H1 (cell line): Measurements from ENCODE around the gene OR4K13. TPM values are rescaled to one million over a fixed set of nuclear protein-coding genes. Genes with fewer than 3 reads are reported as not detected.

Source experiments
- BRCA1 ChIP-seq: IDR thresholded peaks from 2 replicates; pipeline ENCODE4 v1.6.1; 2012; ENCODE audit warnings: low read depth, low read length, improper control_type of control experiment
- MAX ChIP-seq: IDR thresholded peaks from 2 replicates; pipeline ENCODE4 v1.6.1; 2012; ENCODE audit warnings: inconsistent platforms
- SRF ChIP-seq: IDR thresholded peaks from 2 replicates; pipeline ENCODE4 v1.6.1; 2011; ENCODE audit warnings: mild to moderate bottlenecking, low read depth, low read length, moderate library complexity
- polyA plus RNA-seq, 7 experiments: library from polyadenylated mRNA; depleted of rRNA in 3 of 7; stranded (reverse) in 5 of 7; unstranded in 2 of 7; fragments of >200 nt in 5 of 7; fragments of 200-250 nt in 2 of 7; gene quantifications; 1 replicate in 5 of 7; 2 replicates in 1 of 7; 4 replicates in 1 of 7; pipeline versions ENCODE4 v1.2.1 to v1.2.3, GENCODE V29; 2011 to 2013; ENCODE audit warnings: missing spikeins in 2 of 7, mixed read lengths in 2 of 7
- total RNA-seq: library from RNA; stranded (reverse); fragmentation: NEBNext Ultra II Directional; extraction: Animal tissue kit (Norgen Biotek cat#: 25700); gene quantifications from 2 replicates; pipeline ENCODE4 v1.2.1, GENCODE V29; 2021

OR4K13 gene
- total and polyA plus RNA-seq, 2 of the 8 experiments (the other 6 are each of a cell fraction or from before 2014, with no cell fraction given): not detected

GRCh38 chr14:20019257-20019865 is 16.5 kb downstream of the OR4K13 start, which contains the start of gene OR4K14 (continued):
- TF ChIP-seq MAX (no peak), SRF (no peak), BRCA1 (no peak)
